ENCODE measurements around the gene CDKN2A. TPM values are rescaled to one million over a fixed set of nuclear protein-coding genes. Genes with fewer than 3 reads are reported as not detected.

CDKN2A gene
- total RNA-seq, 1 experiment from 2014 or later: 257 TPM

DNA sequence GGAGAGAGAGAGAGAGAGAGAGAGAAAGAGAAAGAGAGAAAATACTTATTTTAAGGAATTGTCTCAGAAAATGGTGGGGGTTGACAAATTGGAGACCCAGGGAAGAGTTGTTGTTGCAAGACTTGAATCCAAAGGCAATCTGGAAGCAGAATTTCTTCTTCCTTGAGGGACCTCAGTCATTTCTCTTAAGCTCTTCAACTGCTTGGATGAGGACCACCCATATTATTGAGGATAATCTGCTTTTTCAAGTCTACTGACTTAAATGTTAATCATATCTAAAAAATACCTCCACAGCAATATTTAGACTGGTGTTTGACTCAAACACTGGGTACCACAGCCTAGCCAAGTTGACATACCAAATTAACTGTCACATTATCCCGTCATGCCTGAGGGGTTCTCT, 3.3 kb upstream of the CDKN2A start:
- Mint-ChIP-seq H3K27ac (ENCODE audit: unreplicated experiment) (no peak overlapping the region), H3K4me3 (ENCODE audit: low read depth, unreplicated experiment) (no peak overlapping the region), H3K9me3 (ENCODE audit: low read depth, unreplicated experiment) (no peaks in the 10 kb centered on the region), H3K4me1 (ENCODE audit: low read depth, unreplicated experiment) (peaks cover 26% of the 10 kb centered on the region), H3K27me3 (ENCODE audit: unreplicated experiment) (no peaks in the 10 kb centered on the region), H3K36me3 (ENCODE audit: insufficient read depth, unreplicated experiment) (peaks cover 37% of the 10 kb centered on the region)
- TF ChIP-seq, protein P1, sequence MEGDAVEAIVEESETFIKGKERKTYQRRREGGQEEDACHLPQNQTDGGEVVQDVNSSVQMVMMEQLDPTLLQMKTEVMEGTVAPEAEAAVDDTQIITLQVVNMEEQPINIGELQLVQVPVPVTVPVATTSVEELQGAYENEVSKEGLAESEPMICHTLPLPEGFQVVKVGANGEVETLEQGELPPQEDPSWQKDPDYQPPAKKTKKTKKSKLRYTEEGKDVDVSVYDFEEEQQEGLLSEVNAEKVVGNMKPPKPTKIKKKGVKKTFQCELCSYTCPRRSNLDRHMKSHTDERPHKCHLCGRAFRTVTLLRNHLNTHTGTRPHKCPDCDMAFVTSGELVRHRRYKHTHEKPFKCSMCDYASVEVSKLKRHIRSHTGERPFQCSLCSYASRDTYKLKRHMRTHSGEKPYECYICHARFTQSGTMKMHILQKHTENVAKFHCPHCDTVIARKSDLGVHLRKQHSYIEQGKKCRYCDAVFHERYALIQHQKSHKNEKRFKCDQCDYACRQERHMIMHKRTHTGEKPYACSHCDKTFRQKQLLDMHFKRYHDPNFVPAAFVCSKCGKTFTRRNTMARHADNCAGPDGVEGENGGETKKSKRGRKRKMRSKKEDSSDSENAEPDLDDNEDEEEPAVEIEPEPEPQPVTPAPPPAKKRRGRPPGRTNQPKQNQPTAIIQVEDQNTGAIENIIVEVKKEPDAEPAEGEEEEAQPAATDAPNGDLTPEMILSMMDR (IDR thresholded peaks at IDR 0.05; ENCODE audit: unreplicated experiment): no peak
- DNase-seq: no peak
- CTCF ChIA-PET: interaction anchor here (3.5 kb wide), 1 partner anchor 10 kb away, joined by 11 read pairs; the partner anchor contains the start of gene CDKN2B
- intact Hi-C loops (cut with micrococcal nuclease; ENCODE audit: unreplicated experiment): no loop called here
- no TSS peak for BruUV-seq (replicated peaks)

GRCh38 chr9:21996858-21997257, 2.7 kb upstream of the CDKN2A start:
- Mint-ChIP-seq H3K27me3 (ENCODE audit: unreplicated experiment) (no peaks in the 10 kb centered on the region), H3K36me3 (ENCODE audit: insufficient read depth, unreplicated experiment) (peaks cover 37% of the 10 kb centered on the region), H3K9me3 (ENCODE audit: low read depth, unreplicated experiment) (no peaks in the 10 kb centered on the region), H3K4me1 (ENCODE audit: low read depth, unreplicated experiment) (peaks cover 26% of the 10 kb centered on the region), H3K27ac (ENCODE audit: unreplicated experiment) (peak overlapping the region; percentile 97), H3K4me3 (ENCODE audit: low read depth, unreplicated experiment) (peak overlapping the region; percentile 94)
- no TSS peak for BruUV-seq (replicated peaks)
- TF ChIP-seq, protein P1 (IDR thresholded peaks at IDR 0.05; ENCODE audit: unreplicated experiment): no peak
- intact Hi-C loops (cut with micrococcal nuclease; ENCODE audit: unreplicated experiment): no loop called here
- no peak for DNase-seq
- CTCF ChIA-PET: interaction anchor here (3.5 kb wide), 1 partner anchor 11 kb away, joined by 11 read pairs; the partner anchor contains the start of gene CDKN2B

DNA sequence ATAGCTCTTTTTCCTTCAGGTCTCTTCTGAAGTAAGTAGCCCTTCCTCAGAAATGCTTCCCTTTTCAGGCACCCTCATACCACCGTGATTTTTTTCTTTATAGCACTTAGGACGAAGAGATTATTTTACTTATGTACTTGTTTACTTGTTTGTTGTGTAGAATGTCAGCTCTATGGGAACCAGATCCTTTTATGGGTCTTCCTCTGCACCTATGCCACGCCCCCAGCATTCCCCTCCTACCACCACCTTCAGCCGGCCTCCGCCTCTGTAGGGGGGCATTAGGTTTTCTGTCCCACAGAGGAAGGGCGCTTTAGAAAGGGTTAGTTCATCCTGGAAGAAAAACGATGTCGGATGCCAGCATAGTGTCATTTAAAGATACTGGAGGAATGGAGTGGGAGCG, 2.2 kb upstream of the CDKN2A start:
- Mint-ChIP-seq H3K9me3 (ENCODE audit: low read depth, unreplicated experiment) (no peaks in the 10 kb centered on the region), H3K4me3 (ENCODE audit: low read depth, unreplicated experiment) (peak overlapping the region; percentile 94), H3K36me3 (ENCODE audit: insufficient read depth, unreplicated experiment) (peaks cover 40% of the 10 kb centered on the region), H3K27ac (ENCODE audit: unreplicated experiment) (peak overlapping the region; percentile 97), H3K4me1 (ENCODE audit: low read depth, unreplicated experiment) (peaks cover 26% of the 10 kb centered on the region), H3K27me3 (ENCODE audit: unreplicated experiment) (no peaks in the 10 kb centered on the region)
- peak; percentile 28 for DNase-seq
- BruUV-seq (replicated peaks): no TSS peak
- TF ChIP-seq, protein P1 (IDR thresholded peaks at IDR 0.05; ENCODE audit: unreplicated experiment): no peak
- CTCF ChIA-PET: interaction anchor here (3.5 kb wide), 1 partner anchor 11 kb away, joined by 11 read pairs; the partner anchor contains the start of gene CDKN2B
- intact Hi-C loops (cut with micrococcal nuclease; ENCODE audit: unreplicated experiment): no loop called here

DNA sequence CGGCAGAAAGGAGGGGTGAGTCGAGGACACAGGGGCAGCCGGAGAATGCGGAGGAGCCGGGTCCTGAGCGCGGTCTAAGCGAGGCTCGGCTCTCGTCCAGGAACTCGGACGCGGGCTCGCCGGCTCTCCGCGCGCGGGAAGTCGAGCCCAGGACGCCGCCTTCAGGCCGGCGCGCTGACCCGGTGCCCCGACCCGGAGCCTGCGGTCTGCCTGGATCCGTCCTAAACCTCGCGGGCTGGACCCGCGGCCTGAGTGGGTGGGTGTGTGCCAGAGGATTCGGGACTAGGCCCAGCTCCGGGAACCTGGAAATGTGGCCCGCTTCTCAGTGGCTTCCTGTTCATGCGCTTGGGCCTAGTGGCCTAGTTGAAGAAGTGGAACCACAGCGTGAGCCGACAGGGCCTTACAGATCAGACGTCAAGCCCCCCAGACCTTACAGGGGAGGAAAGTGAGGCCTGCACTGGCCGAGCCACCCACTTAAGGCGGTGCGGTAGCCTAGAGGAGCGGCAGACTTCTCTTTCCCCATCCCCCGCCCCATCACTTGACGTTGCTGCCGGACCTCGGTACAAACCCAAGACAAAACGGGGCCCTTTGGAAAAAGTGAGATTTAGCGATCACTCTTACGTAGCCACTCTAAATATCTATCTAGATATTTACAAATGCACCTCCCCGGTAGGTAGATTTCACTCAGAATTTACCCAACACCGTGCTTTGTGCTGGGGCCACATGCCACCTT, 1.6 kb upstream of the CDKN2A start:
- peak overlapping the region; percentile 94 for H3K4me3 Mint-ChIP-seq (ENCODE audit: low read depth, unreplicated experiment)
- CTCF ChIA-PET: interaction anchor here (3.5 kb wide), 1 partner anchor 12 kb away, joined by 11 read pairs; the partner anchor contains the start of gene CDKN2B
- intact Hi-C loops (cut with micrococcal nuclease; ENCODE audit: unreplicated experiment): no loop called here
- no peaks in the 10 kb centered on the region for H3K27me3 Mint-ChIP-seq (ENCODE audit: unreplicated experiment)
- no peaks in the 10 kb centered on the region for H3K9me3 Mint-ChIP-seq (ENCODE audit: low read depth, unreplicated experiment)
- peaks cover 21% of the 10 kb centered on the region for H3K4me1 Mint-ChIP-seq (ENCODE audit: low read depth, unreplicated experiment)
- TF ChIP-seq, protein P1 (IDR thresholded peaks at IDR 0.05; ENCODE audit: unreplicated experiment): no peak
- peak overlapping the region; percentile 97 for H3K27ac Mint-ChIP-seq (ENCODE audit: unreplicated experiment)
- BruUV-seq (replicated peaks): no TSS peak
- DNase-seq: peak; percentile 48
- peaks cover 45% of the 10 kb centered on the region for H3K36me3 Mint-ChIP-seq (ENCODE audit: insufficient read depth, unreplicated experiment)

All from Calu3 (cell line).